KMS-11 (cell line): ENCODE results near the gene NTM.

Experiments
- H2AFZ ChIP-seq: fragments of 200-600 bp; sonication (generic); 2 replicates; pipeline ENCODE4 v1.6.1; 2016; ENCODE audit warnings: antibody characterized with exemption, mixed run types, low read depth
- H3K27ac ChIP-seq: fragments of 200-600 bp; sonication (generic); 2 replicates; pipeline ENCODE4 v1.6.1; 2016; ENCODE audit warnings: mild to moderate bottlenecking, mixed run types
- H3K27me3 ChIP-seq: fragments of 200-600 bp; sonication (generic); 2 replicates; pipeline ENCODE4 v1.6.1; 2017; ENCODE audit warnings: mild to moderate bottlenecking, low read depth, mixed run types, moderate library complexity; ENCODE audit not compliant: insufficient read depth
- H3K36me3 ChIP-seq: fragments of 200-600 bp; sonication (generic); 2 replicates; pipeline ENCODE4 v1.6.1; 2017; ENCODE audit warnings: mild to moderate bottlenecking, mixed run types; ENCODE audit not compliant: insufficient read depth
- H3K4me1 ChIP-seq: fragments of 200-600 bp; sonication (generic); 2 replicates; pipeline ENCODE4 v1.6.1; 2016; ENCODE audit warnings: mild to moderate bottlenecking, low read depth, mixed run types; ENCODE audit not compliant: poor library complexity, severe bottlenecking
- H3K4me2 ChIP-seq: fragments of 200-600 bp; sonication (generic); 2 replicates; pipeline ENCODE4 v1.7.0; 2016; ENCODE audit warnings: mild to moderate bottlenecking, mixed run types
- H3K4me3 ChIP-seq: fragments of 200-600 bp; sonication (generic); IDR thresholded peaks from 2 replicates; pipeline ENCODE4 v1.6.1; 2017; ENCODE audit warnings: low read depth, low read length, mixed read lengths; ENCODE audit not compliant: insufficient read depth
- H3K79me2 ChIP-seq: fragments of 200-600 bp; sonication (generic); 2 replicates; pipeline ENCODE4 v1.6.1; 2016; ENCODE audit warnings: low read depth, mixed run types; ENCODE audit not compliant: insufficient read depth
- H3K9ac ChIP-seq: fragments of 200-600 bp; sonication (generic); 2 replicates; pipeline ENCODE4 v1.6.1; 2016; ENCODE audit warnings: mild to moderate bottlenecking, mixed run types
- H4K20me1 ChIP-seq: fragments of 200-600 bp; sonication (generic); 2 replicates; pipeline ENCODE4 v1.6.1; 2016; ENCODE audit warnings: mild to moderate bottlenecking, mixed run types; ENCODE audit not compliant: insufficient read depth
- TF ChIP-seq, protein P1 (sequence below): fragments of 200-600 bp; sonication (generic); conservative IDR thresholded peaks from 2 replicates; pipeline ENCODE4 v1.6.1; 2017; ENCODE audit warnings: low read depth, mild to moderate bottlenecking, antibody characterized with exemption, low read length, moderate library complexity, mixed read lengths

Gene NTM

DNA sequence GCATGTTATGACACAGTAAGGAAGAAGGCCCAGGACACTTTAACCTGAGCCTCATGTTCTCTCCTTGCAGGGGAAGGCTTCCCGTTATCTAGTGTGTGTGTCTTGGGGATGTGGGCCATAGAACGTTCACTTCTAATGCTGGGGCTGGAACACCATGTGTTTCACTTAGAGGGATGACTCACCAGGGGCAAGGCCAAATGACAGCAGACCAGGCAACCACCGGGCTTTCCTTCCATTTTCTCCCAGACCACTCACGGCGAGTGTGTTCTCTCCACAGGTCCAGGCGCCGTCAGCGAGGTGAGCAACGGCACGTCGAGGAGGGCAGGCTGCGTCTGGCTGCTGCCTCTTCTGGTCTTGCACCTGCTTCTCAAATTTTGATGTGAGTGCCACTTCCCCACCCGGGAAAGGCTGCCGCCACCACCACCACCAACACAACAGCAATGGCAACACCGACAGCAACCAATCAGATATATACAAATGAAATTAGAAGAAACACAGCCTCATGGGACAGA, 964.4 kb downstream of the NTM start:
- Histone ChIP-seq H3K4me2 (no peak overlapping the region), H3K9ac (no peak overlapping the region), H3K36me3 (no peaks in the 10 kb centered on the region), H4K20me1 (no peaks in the 10 kb centered on the region), H3K79me2 (no peaks in the 10 kb centered on the region), H3K4me1 (peaks cover 21% of the 10 kb centered on the region), H2AFZ (no peak overlapping the region), H3K4me3 (no peak overlapping the region), H3K27me3 (no peaks in the 10 kb centered on the region), H3K27ac (no peak overlapping the region)
- TF ChIP-seq, protein P1, sequence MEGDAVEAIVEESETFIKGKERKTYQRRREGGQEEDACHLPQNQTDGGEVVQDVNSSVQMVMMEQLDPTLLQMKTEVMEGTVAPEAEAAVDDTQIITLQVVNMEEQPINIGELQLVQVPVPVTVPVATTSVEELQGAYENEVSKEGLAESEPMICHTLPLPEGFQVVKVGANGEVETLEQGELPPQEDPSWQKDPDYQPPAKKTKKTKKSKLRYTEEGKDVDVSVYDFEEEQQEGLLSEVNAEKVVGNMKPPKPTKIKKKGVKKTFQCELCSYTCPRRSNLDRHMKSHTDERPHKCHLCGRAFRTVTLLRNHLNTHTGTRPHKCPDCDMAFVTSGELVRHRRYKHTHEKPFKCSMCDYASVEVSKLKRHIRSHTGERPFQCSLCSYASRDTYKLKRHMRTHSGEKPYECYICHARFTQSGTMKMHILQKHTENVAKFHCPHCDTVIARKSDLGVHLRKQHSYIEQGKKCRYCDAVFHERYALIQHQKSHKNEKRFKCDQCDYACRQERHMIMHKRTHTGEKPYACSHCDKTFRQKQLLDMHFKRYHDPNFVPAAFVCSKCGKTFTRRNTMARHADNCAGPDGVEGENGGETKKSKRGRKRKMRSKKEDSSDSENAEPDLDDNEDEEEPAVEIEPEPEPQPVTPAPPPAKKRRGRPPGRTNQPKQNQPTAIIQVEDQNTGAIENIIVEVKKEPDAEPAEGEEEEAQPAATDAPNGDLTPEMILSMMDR: no peak

GRCh38 chr11:132335311-132335710, 964.9 kb downstream of the NTM start:
- H3K79me2 ChIP-seq: no peaks in the 10 kb centered on the region
- no peak overlapping the region for H3K27ac ChIP-seq
- H3K9ac ChIP-seq: no peak overlapping the region
- peaks cover 21% of the 10 kb centered on the region for H3K4me1 ChIP-seq
- no peaks in the 10 kb centered on the region for H4K20me1 ChIP-seq
- TF ChIP-seq, protein P1: no peak
- no peak overlapping the region for H3K4me2 ChIP-seq
- no peak overlapping the region for H2AFZ ChIP-seq
- no peaks in the 10 kb centered on the region for H3K27me3 ChIP-seq
- H3K4me3 ChIP-seq: no peak overlapping the region
- H3K36me3 ChIP-seq: no peaks in the 10 kb centered on the region

- Histone ChIP-seq H4K20me1 (no peaks in the 10 kb centered on the region), H3K4me1 (peaks cover 21% of the 10 kb centered on the region), H3K27me3 (no peaks in the 10 kb centered on the region), H3K36me3 (no peaks in the 10 kb centered on the region), H3K4me2 (peak overlapping the region; percentile 29; the same call in 1 of the 2 replicates), H3K9ac (no peak overlapping the region), H2AFZ (no peak overlapping the region), H3K4me3 (no peak overlapping the region), H3K79me2 (no peaks in the 10 kb centered on the region), H3K27ac (no peak overlapping the region)
- TF ChIP-seq, protein P1: no peak
Observed at GRCh38 chr11:132336781-132337535, 966.5 kb downstream of the NTM start.

DNA sequence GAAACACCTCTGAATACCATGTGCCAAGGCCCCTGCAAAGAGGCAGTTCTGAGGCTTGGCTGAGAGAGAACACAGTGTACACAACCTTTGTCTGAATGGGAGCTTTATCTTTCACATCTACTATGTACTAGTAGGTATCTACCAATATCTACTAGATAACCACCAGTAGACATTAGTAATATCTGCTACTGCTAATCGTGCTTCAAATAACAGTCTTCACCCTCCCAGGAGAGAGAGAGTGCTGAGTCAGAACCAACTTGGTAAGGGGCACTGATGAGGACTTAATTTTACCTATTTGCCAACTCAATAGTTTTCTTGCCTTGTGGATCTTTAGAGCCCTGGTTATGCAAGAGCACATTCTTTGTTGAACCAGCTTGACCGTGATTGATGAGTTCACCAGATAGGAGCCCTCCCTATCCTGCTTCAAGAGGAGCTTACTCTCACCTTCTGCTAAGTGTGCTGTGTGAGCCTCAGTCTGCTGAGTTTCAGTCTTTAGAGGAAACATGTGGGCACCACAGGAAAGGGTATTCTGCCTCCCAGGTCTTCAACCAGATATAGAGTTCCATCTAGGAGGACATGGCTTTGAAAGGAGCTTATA, 967.5 kb downstream of the NTM start:
- Histone ChIP-seq H3K36me3 (no peaks in the 10 kb centered on the region), H3K9ac (no peak overlapping the region), H3K4me3 (no peak overlapping the region), H3K4me2 (peak overlapping the region; percentile 29; the same call in 1 of the 2 replicates), H3K79me2 (no peaks in the 10 kb centered on the region), H3K27ac (peak overlapping the region; percentile 35; the same call in 1 of the 2 replicates), H2AFZ (peak overlapping the region; percentile 34), H3K27me3 (no peaks in the 10 kb centered on the region), H4K20me1 (no peaks in the 10 kb centered on the region), H3K4me1 (peaks cover 21% of the 10 kb centered on the region)
- TF ChIP-seq, protein P1: no peak
